ENCODE data around the gene DAB2IP. TPM values are rescaled to one million over a fixed set of nuclear protein-coding genes. Genes with fewer than 3 reads are reported as not detected.
A peak's percentile ranks its signal among the peaks of the same experiment; 100 is the strongest.

The DAB2IP gene
- total and polyA plus RNA-seq, 8 donors = 17.5 to 303 (median 45.6) TPM

GRCh38 chr9:121776739-121777637 is 125.6 kb downstream of the DAB2IP start:
- no peak overlapping the region for H3K4me3 ChIP-seq
- no peak overlapping the region for H3K27ac ChIP-seq
- no peak for TF ChIP-seq POLR2A (IDR thresholded peaks at IDR 0.05)
- TF ChIP-seq, protein P1, sequence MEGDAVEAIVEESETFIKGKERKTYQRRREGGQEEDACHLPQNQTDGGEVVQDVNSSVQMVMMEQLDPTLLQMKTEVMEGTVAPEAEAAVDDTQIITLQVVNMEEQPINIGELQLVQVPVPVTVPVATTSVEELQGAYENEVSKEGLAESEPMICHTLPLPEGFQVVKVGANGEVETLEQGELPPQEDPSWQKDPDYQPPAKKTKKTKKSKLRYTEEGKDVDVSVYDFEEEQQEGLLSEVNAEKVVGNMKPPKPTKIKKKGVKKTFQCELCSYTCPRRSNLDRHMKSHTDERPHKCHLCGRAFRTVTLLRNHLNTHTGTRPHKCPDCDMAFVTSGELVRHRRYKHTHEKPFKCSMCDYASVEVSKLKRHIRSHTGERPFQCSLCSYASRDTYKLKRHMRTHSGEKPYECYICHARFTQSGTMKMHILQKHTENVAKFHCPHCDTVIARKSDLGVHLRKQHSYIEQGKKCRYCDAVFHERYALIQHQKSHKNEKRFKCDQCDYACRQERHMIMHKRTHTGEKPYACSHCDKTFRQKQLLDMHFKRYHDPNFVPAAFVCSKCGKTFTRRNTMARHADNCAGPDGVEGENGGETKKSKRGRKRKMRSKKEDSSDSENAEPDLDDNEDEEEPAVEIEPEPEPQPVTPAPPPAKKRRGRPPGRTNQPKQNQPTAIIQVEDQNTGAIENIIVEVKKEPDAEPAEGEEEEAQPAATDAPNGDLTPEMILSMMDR (IDR thresholded peaks at IDR 0.05) = no peak
- no peak for TF ChIP-seq POLR2AphosphoS5 (IDR thresholded peaks at IDR 0.05)
- TF ChIP-seq EP300 (IDR thresholded peaks at IDR 0.05) = no peak
- H3K27me3 ChIP-seq = no peaks in the 10 kb centered on the region
- H3K9me3 ChIP-seq = peaks cover 0 to 6% (median 0%) of the 10 kb centered on the region in 4 donors
- peak in 1 of 2 donors; percentile 18 for DNase-seq
- peaks cover 52 to 97% (median 94%) of the 10 kb centered on the region in 4 donors for H3K36me3 ChIP-seq
- 77 to 88% (median 83%) methylated on average over 8 of the region's 8 CpGs for WGBS, 5 donors
- intact Hi-C loops (cut with DNase I; ENCODE audit: low total_unique reads) = no loop called here
- H3K4me1 ChIP-seq = peaks cover 5 to 16% (median 9%) of the 10 kb centered on the region in 4 donors

GRCh38 chr9:121778252-121779225 is 127.1 kb downstream of the DAB2IP start:
- no peak for DNase-seq
- peaks cover 54 to 97% (median 94%) of the 10 kb centered on the region in 4 donors for H3K36me3 ChIP-seq
- no peaks in the 10 kb centered on the region for H3K27me3 ChIP-seq
- peaks cover 0 to 6% (median 0%) of the 10 kb centered on the region in 4 donors for H3K9me3 ChIP-seq
- peak overlapping the region in 2 of 5 donors; percentile 4 to 58 for H3K27ac ChIP-seq
- TF ChIP-seq, protein P1 (IDR thresholded peaks at IDR 0.05) = no peak
- no peak for TF ChIP-seq POLR2AphosphoS5 (IDR thresholded peaks at IDR 0.05)
- no peak for TF ChIP-seq POLR2A (IDR thresholded peaks at IDR 0.05)
- TF ChIP-seq EP300 (IDR thresholded peaks at IDR 0.05) = no peak
- WGBS, 5 donors = 88 to 90% (median 89%) methylated on average over 4 of the region's 4 CpGs
- H3K4me1 ChIP-seq = peaks cover 5 to 16% (median 8%) of the 10 kb centered on the region in 4 donors
- no peak overlapping the region for H3K4me3 ChIP-seq
- intact Hi-C loops (cut with DNase I; ENCODE audit: low total_unique reads) = no loop called here

GRCh38 chr9:121779381-121780117 is 128.1 kb downstream of the DAB2IP start:
- peaks cover 0 to 6% (median 0%) of the 10 kb centered on the region in 4 donors for H3K9me3 ChIP-seq
- H3K27ac ChIP-seq = peak overlapping the region in 4 of 5 donors; percentile 5 to 58 (median 47)
- WGBS, 5 donors = 73 to 87% (median 83%) methylated on average over 13 of the region's 13 CpGs
- H3K4me3 ChIP-seq = no peak overlapping the region
- TF ChIP-seq EP300 (IDR thresholded peaks at IDR 0.05) (peak; percentile 63), POLR2AphosphoS5 (IDR thresholded peaks at IDR 0.05) (peak in 1 of 3 donors; percentile 4), POLR2A (IDR thresholded peaks at IDR 0.05) (no peak)
- TF ChIP-seq, protein P1 (IDR thresholded peaks at IDR 0.05) = no peak
- H3K4me1 ChIP-seq = peaks cover 5 to 16% (median 8%) of the 10 kb centered on the region in 4 donors
- no peaks in the 10 kb centered on the region for H3K27me3 ChIP-seq
- H3K36me3 ChIP-seq = peaks cover 53 to 97% (median 94%) of the 10 kb centered on the region in 4 donors
- DNase-seq = peak in 1 of 2 donors; percentile 37
- intact Hi-C loops (cut with DNase I; ENCODE audit: low total_unique reads) = no loop called here

Data from stomach (tissue), 9 donors.